A549 (cell line): ENCODE data around the gene EXOSC3. TPM values are rescaled to one million over a fixed set of nuclear protein-coding genes. Genes with fewer than 3 reads are reported as not detected.

ENCODE experiments used
- ATAC-seq, 2 experiments: fragments of 200-7000 bp in 1 of 2; fragments of >200 bp in 1 of 2; cut with Nextera tagmentation in 1 of 2; cut with Tn5 transposase in 1 of 2; 3 replicates each; pipeline versions ENCODE4 v1.8.0 to v1.9.1; 2018 to 2020; ENCODE audit warnings: mild to moderate bottlenecking in 1 of 2, moderate library complexity in 1 of 2
- CTCF ChIA-PET: fragments of 300-600 bp; sonication (Branson Sonifier 250); formaldehyde crosslinking; extraction: SDS; loops from one replicate; lab custom pipeline; 2021; ENCODE audit warnings: antibody characterized with exemption, inconsistent platforms; lab: Yijun Ruan, JAX
- POLR2A ChIA-PET: fragments of 350-600 bp; formaldehyde crosslinking; extraction: SDS; loops from one replicate; lab custom pipeline; 2021; ENCODE audit warnings: antibody characterized with exemption, inconsistent platforms; lab: Yijun Ruan, JAX
- DNase-seq, 2 experiments: peaks; one replicate each; pipeline versions ENCODE4 v3.0.0 to v3.0.0-alpha.2; 2011 to 2016; ENCODE audit warnings: low read depth in 1 of 2, low spot score in 1 of 2
- FAIRE-seq: peaks from 2 replicates; lab custom pipeline; 2011; peaks lifted over from hg19 to GRCh38; lab: Jason Lieb, UNC
- H3K27ac ChIP-seq, 2 experiments: fragments of >200 bp; sonication (Bioruptor Twin); formaldehyde crosslinking; 3 replicates each; pipeline ENCODE4 v1.5.1; 2016 to 2017
- H3K4me1 ChIP-seq: fragments of >200 bp; sonication (Bioruptor Twin); formaldehyde crosslinking; 3 replicates; pipeline ENCODE4 v1.6.1; 2016
- H3K4me2 ChIP-seq: fragments of >200 bp; sonication (Bioruptor Twin); formaldehyde crosslinking; 3 replicates; pipeline ENCODE4 v1.6.1; 2016
- H3K4me3 ChIP-seq: fragments of >200 bp; sonication (Bioruptor Twin); formaldehyde crosslinking; 3 replicates; pipeline ENCODE4 v1.5.1; 2016
- H3K9me3 ChIP-seq: fragments of >200 bp; sonication (Bioruptor Twin); formaldehyde crosslinking; 3 replicates; pipeline ENCODE4 v1.6.1; 2016
- BCL3 ChIP-seq: fragments of >200 bp; sonication (Bioruptor Twin); formaldehyde crosslinking; IDR thresholded peaks from 3 replicates; pipeline ENCODE4 v1.6.1; 2016
- BHLHE40 ChIP-seq: IDR thresholded peaks from 2 replicates; pipeline ENCODE4 v1.6.1; 2012; ENCODE audit warnings: low read depth, low read length, inconsistent platforms
- CHD2 ChIP-seq: fragments of 150-350 bp; IDR thresholded peaks from 2 replicates; pipeline ENCODE4 v1.6.1; 2014; ENCODE audit warnings: low read length; ENCODE audit not compliant: partially characterized antibody
- E2F6 ChIP-seq: IDR thresholded peaks from 2 replicates; pipeline ENCODE4 v1.6.1; 2012; ENCODE audit warnings: low read depth, borderline replicate concordance
- FOSB ChIP-seq: fragments of 250-450 bp; sonication (Bioruptor Pico); IDR thresholded peaks from 2 replicates; pipeline ENCODE4 v1.5.0; 2020; ENCODE audit warnings: mild to moderate bottlenecking, moderate library complexity
- HDAC2 ChIP-seq: fragments of 200-600 bp; sonication (generic); IDR thresholded peaks from 2 replicates; pipeline ENCODE4 v1.6.1; 2016
- HMGXB4 ChIP-seq: fragments of 250-450 bp; sonication (Bioruptor Pico); IDR thresholded peaks from 2 replicates; pipeline ENCODE4 v1.5.0; 2021; ENCODE audit warnings: mild to moderate bottlenecking, moderate library complexity, borderline replicate concordance
- HOXB5 ChIP-seq: fragments of 250-450 bp; sonication (Bioruptor Pico); IDR thresholded peaks from 2 replicates; pipeline ENCODE4 v1.5.0; 2020; ENCODE audit warnings: mild to moderate bottlenecking, moderate library complexity
- KDM5A ChIP-seq: fragments of 200-600 bp; sonication (generic); IDR thresholded peaks from 2 replicates; pipeline ENCODE4 v1.6.1; 2016; ENCODE audit warnings: antibody characterized with exemption, mild to moderate bottlenecking
- MAFK ChIP-seq: fragments of 450-650 bp; IDR thresholded peaks from 2 replicates; pipeline ENCODE4 v1.6.1; 2014; ENCODE audit not compliant: partially characterized antibody
- MYC ChIP-seq: IDR thresholded peaks from 2 replicates; pipeline ENCODE4 v1.6.1; 2012; ENCODE audit warnings: mild to moderate bottlenecking, inconsistent platforms, low read length, improper control_type of control experiment, borderline replicate concordance
- PBX3 ChIP-seq: IDR thresholded peaks from 2 replicates; pipeline ENCODE4 v1.6.1; 2012
- PHF8 ChIP-seq: fragments of 200-600 bp; sonication (generic); IDR thresholded peaks from 2 replicates; pipeline ENCODE4 v1.6.1; 2016; ENCODE audit warnings: low read depth, mild to moderate bottlenecking, antibody characterized with exemption, moderate library complexity, borderline replicate concordance
- REST ChIP-seq: fragments of 200-600 bp; sonication (generic); IDR thresholded peaks from 2 replicates; pipeline ENCODE4 v1.6.1; 2016; ENCODE audit warnings: antibody characterized with exemption, mild to moderate bottlenecking, moderate library complexity
- RFX5 ChIP-seq: fragments of 450-650 bp; IDR thresholded peaks from 2 replicates; pipeline ENCODE4 v1.7.1; 2014; ENCODE audit warnings: antibody characterized with exemption, mild to moderate bottlenecking, moderate library complexity
- RNF2 ChIP-seq: fragments of 200-600 bp; sonication (generic); IDR thresholded peaks from 2 replicates; pipeline ENCODE4 v1.6.1; 2016; ENCODE audit warnings: low read depth, mild to moderate bottlenecking, antibody characterized with exemption, moderate library complexity, borderline replicate concordance
- SMC3 ChIP-seq: fragments of >200 bp; sonication (Bioruptor Twin); formaldehyde crosslinking; IDR thresholded peaks from 3 replicates; pipeline ENCODE4 v1.6.1; 2018; ENCODE audit warnings: inconsistent platforms
- TP53 ChIP-seq: fragments of 250-450 bp; sonication (Bioruptor Pico); IDR thresholded peaks from 2 replicates; pipeline ENCODE4 v1.5.0; 2021; ENCODE audit warnings: mild to moderate bottlenecking, moderate library complexity
- USF2 ChIP-seq: fragments of 450-650 bp; IDR thresholded peaks from 2 replicates; pipeline ENCODE4 v1.6.1; 2014; ENCODE audit warnings: antibody characterized with exemption
- WGBS: methylation state at CpG from one replicate; pipeline ENCODE4 v1.1.6; 2017; ENCODE audit errors: missing lambda C conversion rate; 5-methylcytosine and 5-hydroxymethylcytosine counted together
- polyA plus RNA-seq, 4 experiments: library from polyadenylated mRNA; depleted of rRNA in 3 of 4; stranded (reverse); fragments of >200 nt; fragmentation: RNase III in 1 of 4; extraction: RNeasy Plus Mini Kit Qiagen cat#74134 plus additional on column Dnase treatment in 1 of 4; gene quantifications; 2 replicates in 3 of 4; 3 replicates in 1 of 4; pipeline ENCODE4 v1.2.3, GENCODE V29; 2011 to 2017

The EXOSC3 gene
- polyA plus RNA-seq, 2 of the 4 experiments (the other 2 are of a cell fraction): 63.2 to 72.4 TPM

- ChIA-PET CTCF (interaction anchor here (1.6 kb wide), 1 partner anchor 42 kb away, joined by 3 read pairs; no protein-coding TSS in a partner anchor), POLR2A (interaction anchor here (0.7 kb wide), 1 partner anchor 10 kb away, joined by 5 read pairs; no protein-coding TSS in a partner anchor)
- ATAC-seq (no peak), FAIRE-seq (no peak), DNase-seq (no peak)
- Histone ChIP-seq H3K27ac (no peak overlapping the region), H3K4me3 (no peak overlapping the region), H3K9me3 (no peaks in the 10 kb centered on the region), H3K4me1 (peaks cover 4% of the 10 kb centered on the region; the same call in 1 of the 3 replicates), H3K4me2 (no peak overlapping the region)
- no peak for TF ChIP-seq E2F6
- TF ChIP-seq TP53 (CRISPR knock-in tag): no peak
- no peak for TF ChIP-seq HMGXB4
- TF ChIP-seq REST: no peak
- TF ChIP-seq FOSB (CRISPR knock-in tag): no peak
- no peak for TF ChIP-seq SMC3
- TF ChIP-seq MYC: no peak
- no peak for TF ChIP-seq BHLHE40
- TF ChIP-seq PBX3: no peak
- no peak for TF ChIP-seq BCL3
- TF ChIP-seq USF2: no peak
- TF ChIP-seq RFX5: no peak
- TF ChIP-seq HOXB5 (CRISPR knock-in tag): no peak
- TF ChIP-seq CHD2: no peak
- no peak for TF ChIP-seq KDM5A
- TF ChIP-seq RNF2: no peak
- TF ChIP-seq HDAC2: no peak
- 94% methylated on average over 2 of the region's 2 CpGs for WGBS
Measured at GRCh38 chr9:37790096-37790495, 5.2 kb upstream of the EXOSC3 start.

- FAIRE-seq (no peak), DNase-seq (no peak), ATAC-seq (no peak)
- no peak overlapping the region for H3K27ac ChIP-seq
- H3K4me1 ChIP-seq: peaks cover 12% of the 10 kb centered on the region
- ChIA-PET POLR2A (no interaction called here), CTCF (no interaction called here)
- no peak overlapping the region for H3K4me2 ChIP-seq
- WGBS: 63% methylated on average over 6 of the region's 6 CpGs
- H3K4me3 ChIP-seq: no peak overlapping the region
- TF ChIP-seq MAFK (no peak), PHF8 (no peak)
- H3K9me3 ChIP-seq: no peaks in the 10 kb centered on the region
Measured at GRCh38 chr9:37788332-37788731, 3.5 kb upstream of the EXOSC3 start.
